Activated CD8-positive, alpha-beta T cell treated with anti-CD3 and anti-CD28 coated beads for 36 hours (primary cell): ENCODE results near the gene GNAO1. TPM values are rescaled to one million over a fixed set of nuclear protein-coding genes. Genes with fewer than 3 reads are reported as not detected.

Experiments used
- ATAC-seq: fragments of 200-7000 bp; cut with Tn5 transposase; one replicate; pipeline ENCODE4 v1.10.0; 2021; ENCODE audit warnings: mild to moderate bottlenecking, moderate library complexity
- CTCF ChIA-PET: fragments of 350-600 bp; sonication (Branson Sonifier 250); formaldehyde crosslinking; loops from one replicate; lab custom pipeline; 2021; ENCODE audit warnings: antibody characterized with exemption; lab: Charles Lee
- POLR2A ChIA-PET: fragments of 350-600 bp; sonication (Branson Sonifier 250); formaldehyde crosslinking; loops from one replicate; lab custom pipeline; 2021; ENCODE audit warnings: antibody characterized with exemption; lab: Charles Lee
- DNase-seq: peaks from one replicate; pipeline ENCODE4 v3.0.0-alpha.2; 2020
- H3K27ac Mint-ChIP-seq: one replicate; pipeline ENCODE4 v1.8.0; 2021; ENCODE audit warnings: mild to moderate bottlenecking, mixed read lengths
- H3K27me3 Mint-ChIP-seq: one replicate; pipeline ENCODE4 v1.8.0; 2021; ENCODE audit warnings: mixed read lengths
- H3K36me3 Mint-ChIP-seq: one replicate; pipeline ENCODE4 v1.8.0; 2021; ENCODE audit warnings: low read depth, mixed read lengths
- H3K4me1 Mint-ChIP-seq: one replicate; pipeline ENCODE4 v1.8.0; 2021; ENCODE audit warnings: low read depth, mixed read lengths
- H3K4me3 Mint-ChIP-seq: one replicate; pipeline ENCODE4 v1.8.0; 2021; ENCODE audit warnings: mild to moderate bottlenecking, moderate library complexity, mixed read lengths
- H3K9me3 Mint-ChIP-seq: one replicate; pipeline ENCODE4 v1.8.0; 2021; ENCODE audit warnings: mixed read lengths
- CTCF ChIP-seq: fragments of 200-600 bp; IDR thresholded peaks from one replicate; pipeline ENCODE4 v1.8.0; 2022; ENCODE audit warnings: antibody characterized with exemption, mild to moderate bottlenecking
- intact Hi-C: fragments of 100-400 bp; cut with micrococcal nuclease; formaldehyde crosslinking; loops from one replicate; pipeline ENCODE4 v1.10.0; 2022
- total RNA-seq, 2 experiments: library from RNA; stranded (reverse); gene quantifications; one replicate each; pipeline ENCODE4 v1.2.3, GENCODE V29; 2021

The GNAO1 gene
- total RNA-seq, 2 experiments from 2014 or later = 2.3 to 2.4 TPM

- H3K36me3 Mint-ChIP-seq = no peaks in the 10 kb centered on the region
- no peaks in the 10 kb centered on the region for H3K27me3 Mint-ChIP-seq
- TF ChIP-seq CTCF = no peak
- no peak overlapping the region for H3K27ac Mint-ChIP-seq
- ChIA-PET POLR2A (no interaction called here), CTCF (no interaction called here)
- no peaks in the 10 kb centered on the region for H3K9me3 Mint-ChIP-seq
- H3K4me1 Mint-ChIP-seq = no peaks in the 10 kb centered on the region
- DNase-seq (no peak), ATAC-seq (no peak)
- intact Hi-C loops = no loop called here
- no peak overlapping the region for H3K4me3 Mint-ChIP-seq
Measured at GRCh38 chr16:56349086-56349415, 157.8 kb downstream of the GNAO1 start.

DNA sequence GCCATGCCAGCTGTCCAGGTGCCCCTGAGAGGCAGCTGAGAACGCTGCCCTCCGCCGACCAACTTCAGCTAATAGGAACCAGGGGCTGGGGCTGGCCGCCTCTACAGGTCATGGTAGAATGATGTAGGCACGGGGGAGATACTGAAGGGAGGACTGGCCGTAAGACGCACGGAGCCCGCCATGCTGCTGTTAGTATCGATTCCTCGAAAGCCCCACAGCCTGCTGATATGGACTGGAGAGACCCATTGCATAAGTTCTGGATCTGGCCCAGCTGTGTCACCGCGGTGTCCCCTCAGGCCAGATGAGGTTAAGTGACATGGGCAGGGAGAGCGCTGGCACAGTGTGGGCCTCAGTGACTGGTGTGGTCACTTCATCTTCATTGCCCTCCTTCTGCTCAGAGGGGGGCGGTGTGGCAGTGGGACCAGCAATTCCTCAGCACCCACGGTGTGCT is 158.4 kb downstream of the GNAO1 start:
- POLR2A ChIA-PET = no interaction called here
- ATAC-seq = no peak
- DNase-seq = no peak
- Mint-ChIP-seq H3K9me3 (no peaks in the 10 kb centered on the region), H3K36me3 (no peaks in the 10 kb centered on the region), H3K4me3 (no peak overlapping the region), H3K4me1 (no peaks in the 10 kb centered on the region), H3K27ac (no peak overlapping the region), H3K27me3 (no peaks in the 10 kb centered on the region)
- CTCF ChIA-PET = no interaction called here
- intact Hi-C loops = no loop called here
- no peak for TF ChIP-seq CTCF

GRCh38 chr16:56350491-56351405 is 159.5 kb downstream of the GNAO1 start:
- POLR2A ChIA-PET = no interaction called here
- H3K27ac Mint-ChIP-seq = no peak overlapping the region
- peaks cover 2% of the 10 kb centered on the region for H3K4me1 Mint-ChIP-seq
- no peak for ATAC-seq
- no peaks in the 10 kb centered on the region for H3K36me3 Mint-ChIP-seq
- TF ChIP-seq CTCF = no peak
- H3K9me3 Mint-ChIP-seq = no peaks in the 10 kb centered on the region
- no peak for DNase-seq
- no peaks in the 10 kb centered on the region for H3K27me3 Mint-ChIP-seq
- H3K4me3 Mint-ChIP-seq = no peak overlapping the region
- intact Hi-C loops = no loop called here
- CTCF ChIA-PET = no interaction called here

DNA sequence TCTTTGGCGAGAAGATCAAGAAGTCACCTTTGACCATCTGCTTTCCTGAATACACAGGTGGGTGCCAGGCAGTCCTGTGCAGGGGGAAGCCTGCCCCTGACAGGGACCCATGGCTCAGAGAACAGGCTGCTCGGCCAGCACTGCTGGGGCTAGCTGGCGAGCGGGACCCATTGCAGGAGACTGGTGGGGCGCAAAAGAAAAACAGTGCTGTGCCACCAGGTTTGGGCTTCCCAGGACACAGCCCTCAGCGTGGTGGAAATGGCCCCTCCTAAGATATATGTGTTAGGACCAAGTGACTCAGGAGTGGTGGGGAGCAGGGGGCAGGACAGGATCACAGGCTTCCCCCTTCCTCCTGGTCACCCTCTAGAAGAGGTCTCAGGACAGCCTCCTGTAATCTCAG is 160.2 kb downstream of the GNAO1 start:
- Mint-ChIP-seq H3K9me3 (no peaks in the 10 kb centered on the region), H3K36me3 (no peaks in the 10 kb centered on the region), H3K4me1 (peaks cover 8% of the 10 kb centered on the region), H3K27me3 (no peaks in the 10 kb centered on the region), H3K27ac (no peak overlapping the region), H3K4me3 (no peak overlapping the region)
- TF ChIP-seq CTCF = no peak
- intact Hi-C loops = no loop called here
- ChIA-PET CTCF (no interaction called here), POLR2A (no interaction called here)
- no peak for ATAC-seq
- no peak for DNase-seq

- CTCF ChIA-PET = no interaction called here
- ATAC-seq = no peak
- no peak for TF ChIP-seq CTCF
- no peaks in the 10 kb centered on the region for H3K27me3 Mint-ChIP-seq
- H3K27ac Mint-ChIP-seq = no peak overlapping the region
- H3K4me3 Mint-ChIP-seq = no peak overlapping the region
- H3K4me1 Mint-ChIP-seq = peaks cover 18% of the 10 kb centered on the region
- H3K36me3 Mint-ChIP-seq = no peaks in the 10 kb centered on the region
- no peaks in the 10 kb centered on the region for H3K9me3 Mint-ChIP-seq
- DNase-seq = no peak
- intact Hi-C loops = no loop called here
- POLR2A ChIA-PET = no interaction called here
Measured at GRCh38 chr16:56352351-56353053, 161.2 kb downstream of the GNAO1 start.
